GM12891 (cell line): Measurements from ENCODE around the gene MRPL42. TPM values are rescaled to one million over a fixed set of nuclear protein-coding genes. Genes with fewer than 3 reads are reported as not detected.
A peak's percentile ranks its signal among the peaks of the same experiment; 100 is the strongest.

ENCODE experiments used
- DNase-seq: peaks from one replicate; pipeline ENCODE4 v3.0.0; 2011; ENCODE audit warnings: low spot score; ENCODE audit not compliant: insufficient read length
- FAIRE-seq: peaks from 2 replicates; lab custom pipeline; 2011; peaks lifted over from hg19 to GRCh38; lab: Jason Lieb, UNC
- PAX5 ChIP-seq: IDR thresholded peaks from 2 replicates; pipeline ENCODE4 v1.6.1; 2011; ENCODE audit warnings: low read length, moderate library complexity, mild to moderate bottlenecking; ENCODE audit not compliant: insufficient read depth, severe bottlenecking
- POLR2A ChIP-seq: IDR thresholded peaks from 2 replicates; pipeline ENCODE4 v1.6.1; 2011; ENCODE audit warnings: low read depth, low read length, control low read depth
- POLR2AphosphoS5 ChIP-seq: IDR thresholded peaks from 2 replicates; pipeline ENCODE4 v1.6.1; 2011; ENCODE audit warnings: low read depth, low read length, control low read depth
- POU2F2 ChIP-seq: IDR thresholded peaks from 2 replicates; pipeline ENCODE4 v1.6.1; 2011; ENCODE audit warnings: low read depth, mild to moderate bottlenecking, control low read depth, low read length, moderate library complexity
- SPI1 ChIP-seq: IDR thresholded peaks from 2 replicates; pipeline ENCODE4 v1.6.1; 2011; ENCODE audit warnings: low read depth, low read length, control low read depth
- TAF1 ChIP-seq: IDR thresholded peaks from 2 replicates; pipeline ENCODE4 v1.6.1; 2011; ENCODE audit warnings: low read depth, low read length, control low read depth
- polyA plus RNA-seq: library from polyadenylated mRNA; unstranded; fragments of >200 nt; gene quantifications from one replicate; pipeline ENCODE4 v1.2.1, GENCODE V29; 2012; ENCODE audit warnings: low read depth, missing spikeins, inconsistent platforms; ENCODE audit not compliant: missing spikeins

Gene MRPL42
- 45.4 TPM for polyA plus RNA-seq

DNA sequence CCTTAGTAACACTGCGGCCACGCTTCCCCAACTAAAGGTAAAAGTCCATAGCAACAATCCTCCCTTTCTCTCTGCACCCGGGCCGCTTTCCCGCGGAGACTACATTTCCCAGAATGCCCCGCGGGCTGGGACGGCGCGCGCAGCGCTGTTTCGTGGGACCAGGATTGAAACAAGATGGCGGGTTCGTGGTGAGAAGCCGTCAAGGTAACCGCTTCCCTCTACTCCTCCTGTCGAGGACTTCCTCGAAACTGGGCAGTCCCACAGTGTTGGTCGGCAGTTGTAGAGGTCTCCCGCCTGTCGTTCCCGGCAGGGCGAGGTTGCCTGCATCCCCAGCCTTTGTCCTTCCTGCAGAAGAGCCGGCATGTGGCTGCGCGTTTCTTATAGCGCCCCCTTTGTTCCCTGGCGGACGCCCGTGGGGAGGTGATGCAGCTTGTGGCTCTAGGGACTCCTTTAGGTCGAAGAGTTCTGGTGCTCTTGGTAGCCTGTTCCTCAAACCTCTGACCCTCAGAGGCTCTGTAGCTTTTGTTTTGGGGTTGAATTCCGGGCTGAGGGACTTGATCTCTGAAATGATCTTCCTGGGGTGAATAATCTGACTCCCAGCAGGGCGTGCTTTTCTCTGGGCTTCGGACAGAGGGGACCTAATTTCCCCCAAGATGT is at the start of gene MRPL42:
TSS of gene MRPL42 (plus strand) at position 164 of the 657 bp plus-strand sequence. CDS start 1,772 bp downstream, outside the sequence.
- TF ChIP-seq SPI1, result peak; percentile 19; the same call in 1 of the 2 replicates
- TF ChIP-seq POLR2AphosphoS5, result peak; percentile 92
- peak; percentile 93 for TF ChIP-seq POLR2A
- TF ChIP-seq TAF1, result peak; percentile 88
- TF ChIP-seq PAX5, result no peak
- TF ChIP-seq POU2F2, result peak; percentile 70
- DNase-seq (peak; percentile 46), FAIRE-seq (peak; percentile 97)

DNA sequence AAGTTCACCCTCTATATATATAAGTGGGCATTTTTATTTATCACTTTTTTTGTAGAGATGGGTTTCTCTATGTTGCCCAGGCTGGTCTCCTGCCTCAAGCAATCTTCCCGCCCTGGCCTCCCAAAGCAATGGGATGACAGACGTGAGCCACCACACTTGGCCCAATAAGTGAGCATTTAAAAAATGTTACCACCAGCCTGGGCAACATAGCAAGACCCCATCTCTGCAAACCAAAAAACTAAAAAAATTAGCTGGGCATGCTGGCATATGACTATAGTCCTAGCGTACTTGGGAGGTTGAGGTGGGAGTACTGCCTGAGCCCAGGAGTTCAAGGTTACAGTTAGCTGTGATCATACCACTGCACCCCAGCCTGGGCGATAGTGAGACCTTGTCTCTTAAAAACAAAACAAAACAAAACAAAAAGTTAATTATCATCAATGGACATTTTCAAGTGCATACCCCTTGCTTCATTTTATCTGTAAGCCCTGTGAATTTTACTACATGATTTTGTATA is 49.3 kb upstream of the MRPL42 start:
- TF ChIP-seq POU2F2 (no peak), POLR2AphosphoS5 (no peak), TAF1 (no peak), PAX5 (no peak), SPI1 (no peak), POLR2A (no peak)
- FAIRE-seq (no peak), DNase-seq (no peak)

DNA sequence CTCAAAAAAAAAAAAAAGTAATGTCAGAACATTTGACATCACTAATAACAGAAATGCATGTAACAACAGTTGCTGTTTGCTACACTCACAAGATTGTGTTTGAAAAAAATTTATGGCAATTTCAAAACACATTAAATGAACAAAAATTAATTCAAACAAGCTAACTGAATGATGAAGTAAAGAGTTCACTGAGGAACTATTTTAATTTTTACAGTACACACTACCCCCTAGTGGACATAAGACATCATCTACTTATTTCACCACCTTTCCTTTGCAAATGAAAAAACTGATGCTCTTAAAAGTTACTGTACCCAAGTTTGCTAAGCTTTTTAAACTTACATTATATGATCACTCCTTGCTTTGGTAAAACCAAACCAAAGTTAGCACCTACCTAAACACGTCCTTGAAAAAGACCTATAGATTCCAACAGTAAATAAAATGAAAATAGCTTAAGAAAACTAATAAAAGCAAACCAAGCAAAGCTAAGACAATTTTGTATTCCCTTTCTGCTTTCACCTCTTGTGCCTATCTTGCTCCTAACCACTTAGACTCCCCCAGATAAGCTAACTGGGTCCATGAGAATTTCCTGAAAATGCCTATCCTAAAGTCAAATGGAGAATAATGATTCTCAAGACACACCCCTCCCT is 47.8 kb upstream of the MRPL42 start:
- TF ChIP-seq SPI1, result no peak
- TF ChIP-seq TAF1, result no peak
- TF ChIP-seq PAX5, result no peak
- no peak for TF ChIP-seq POU2F2
- no peak for TF ChIP-seq POLR2AphosphoS5
- TF ChIP-seq POLR2A, result no peak
- FAIRE-seq (no peak), DNase-seq (no peak)

DNA sequence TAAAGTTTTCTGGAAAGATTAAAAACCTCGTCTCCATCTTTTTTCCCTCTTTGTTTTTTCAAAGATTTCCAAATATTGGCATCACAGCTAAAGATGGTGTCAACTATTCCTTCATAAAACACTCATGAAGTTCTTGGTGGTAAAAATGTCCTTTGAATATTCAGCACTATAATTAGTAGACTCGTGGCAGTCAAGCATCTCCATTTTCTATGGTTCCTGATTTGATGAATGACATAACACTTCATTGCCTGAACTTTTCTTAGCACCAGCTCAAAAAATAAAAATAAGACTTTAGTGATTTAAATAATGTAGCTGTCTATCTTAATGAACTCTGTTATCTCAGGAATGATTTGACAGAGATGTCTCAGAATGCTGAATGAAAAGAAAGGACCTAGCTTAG is 45.3 kb upstream of the MRPL42 start:
- TF ChIP-seq PAX5, result no peak
- TF ChIP-seq TAF1, result no peak
- no peak for TF ChIP-seq POU2F2
- TF ChIP-seq SPI1, result no peak
- TF ChIP-seq POLR2AphosphoS5, result no peak
- TF ChIP-seq POLR2A, result no peak
- FAIRE-seq (no peak), DNase-seq (no peak)

DNA sequence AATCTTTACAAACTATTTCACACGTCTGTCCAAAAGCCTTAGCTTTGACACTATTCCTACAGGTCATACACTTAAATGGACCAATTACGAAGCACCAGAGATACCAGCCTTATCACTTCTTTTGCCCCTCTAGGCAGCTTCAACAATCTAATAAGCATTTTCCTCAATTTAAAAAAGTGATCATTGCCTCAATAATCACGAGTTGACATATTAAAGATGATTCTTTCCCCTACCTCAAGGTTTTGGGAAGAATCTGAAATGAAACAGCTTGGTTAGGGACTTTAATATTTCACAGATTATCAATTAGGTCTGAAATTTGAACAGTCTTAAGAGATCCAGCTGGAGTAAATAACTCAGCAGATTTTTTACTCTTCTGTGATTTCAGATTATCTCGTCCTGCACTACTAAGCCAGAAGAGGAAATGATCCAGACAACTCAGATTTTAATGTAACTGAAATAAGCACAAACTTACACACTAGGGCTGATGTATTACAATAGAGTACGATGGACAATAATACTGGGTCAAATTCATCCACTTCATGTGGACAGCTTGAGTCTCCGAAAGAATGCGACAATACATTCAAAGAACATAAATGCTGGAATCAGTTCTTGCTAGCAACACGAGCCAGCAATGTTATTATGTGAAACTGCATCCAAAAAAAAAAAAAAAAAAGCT is 41.4 kb upstream of the MRPL42 start:
- FAIRE-seq, result no peak
- TF ChIP-seq POLR2AphosphoS5, result no peak
- no peak for TF ChIP-seq POLR2A
- peak; percentile 44; the same call in 1 of the 2 replicates for TF ChIP-seq SPI1
- no peak for TF ChIP-seq PAX5
- no peak for TF ChIP-seq POU2F2
- no peak for TF ChIP-seq TAF1
- no peak for DNase-seq

DNA sequence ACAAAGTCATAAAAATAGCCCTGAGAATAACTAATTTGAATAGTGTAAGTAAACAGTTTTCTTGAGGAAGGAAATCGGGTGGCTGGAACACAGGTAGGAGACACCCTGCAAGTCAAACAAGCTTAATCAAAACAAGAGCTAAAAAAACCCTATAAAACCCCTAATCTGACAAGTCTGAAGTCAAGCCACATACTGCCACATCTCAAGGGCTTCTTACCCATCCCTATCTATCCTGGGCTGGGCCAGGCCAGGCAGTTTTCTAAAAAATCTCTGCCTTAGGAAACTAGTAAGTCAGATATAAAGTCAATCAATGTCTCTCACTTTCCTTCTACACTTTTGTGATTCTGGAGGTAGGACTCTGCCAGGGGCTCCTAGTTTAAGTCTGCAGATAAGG is 40.9 kb upstream of the MRPL42 start:
- no peak for TF ChIP-seq TAF1
- TF ChIP-seq POLR2A, result no peak
- TF ChIP-seq POU2F2, result no peak
- no peak for TF ChIP-seq POLR2AphosphoS5
- TF ChIP-seq PAX5, result no peak
- TF ChIP-seq SPI1, result no peak
- no peak for DNase-seq
- no peak for FAIRE-seq

DNA sequence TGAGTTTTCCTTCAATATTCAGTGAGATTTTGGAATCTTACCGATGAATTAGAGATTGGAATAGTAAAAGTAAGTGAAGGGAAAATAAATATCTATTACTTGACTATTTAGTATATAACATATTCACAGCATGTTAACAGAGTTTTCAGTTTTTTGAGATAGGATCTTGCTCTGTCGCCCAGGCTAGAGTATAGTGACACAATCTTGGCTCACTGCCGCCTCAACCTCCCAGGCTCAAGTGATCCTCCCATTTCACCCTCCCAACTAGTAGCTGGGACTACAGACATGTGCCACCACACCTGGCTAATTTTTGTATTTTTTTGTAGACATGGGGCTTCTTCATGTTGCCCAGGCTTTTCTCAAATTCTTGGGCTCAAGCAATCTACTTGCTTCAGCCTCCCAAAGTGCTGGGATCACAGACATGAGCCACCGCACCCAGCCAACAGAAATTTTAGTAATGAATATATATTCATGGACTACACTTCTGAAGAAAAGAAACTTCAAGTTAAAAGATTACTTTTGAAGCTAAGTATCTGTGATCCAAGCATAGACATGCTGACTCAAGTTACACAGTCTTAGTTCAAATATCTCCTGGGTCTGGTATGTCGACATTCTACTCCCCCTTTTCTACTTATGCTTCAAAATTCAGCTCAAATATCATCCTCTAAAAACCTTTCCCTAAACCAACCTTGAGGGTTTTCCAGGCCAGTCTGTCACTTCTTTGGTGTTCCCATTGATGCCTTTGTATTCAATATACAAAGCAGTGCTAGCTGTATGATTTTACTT is 39.3 kb upstream of the MRPL42 start:
- DNase-seq, result no peak
- no peak for FAIRE-seq
- TF ChIP-seq POU2F2 (no peak), PAX5 (no peak), TAF1 (no peak), POLR2A (no peak), SPI1 (no peak), POLR2AphosphoS5 (no peak)

DNA sequence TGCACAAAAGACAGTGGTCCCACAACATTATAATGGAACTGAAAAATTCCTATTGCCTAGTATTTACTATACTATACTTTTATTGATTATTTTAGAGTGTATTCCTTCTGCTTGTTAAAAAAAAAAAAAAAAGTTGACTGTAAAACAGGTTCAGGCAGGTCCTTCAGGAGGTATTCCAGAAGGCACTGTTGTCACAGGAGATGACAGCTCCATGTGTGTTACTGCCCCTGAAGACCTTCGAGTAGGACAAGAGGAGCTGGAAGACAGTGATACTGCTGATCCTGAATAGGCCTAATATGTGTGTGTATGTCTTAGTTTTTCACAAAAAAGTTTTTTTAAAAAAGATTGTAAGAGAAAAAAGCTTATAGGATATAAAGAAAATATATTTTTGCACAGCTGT is 37.9 kb upstream of the MRPL42 start:
- no peak for DNase-seq
- TF ChIP-seq POU2F2 (no peak), POLR2AphosphoS5 (no peak), PAX5 (no peak), SPI1 (no peak), TAF1 (no peak), POLR2A (no peak)
- FAIRE-seq, result no peak
